Stimulated activated naive CD8-positive, alpha-beta T cell treated with anti-CD3 and anti-CD28 coated beads, Interleukin-15, Interleukin-2, amounts not matched to agents 100 U/mL and 50 U/mL, for 24 hours (primary cell): ENCODE results near the gene EFS.

Experiments
- ATAC-seq: fragments of 150-1000 bp; cut with Tn5 transposase; one replicate; pipeline ENCODE4 v1.10.0; 2021
- DNase-seq: peaks from one replicate; pipeline ENCODE4 v3.0.0; 2021

EFS gene

GRCh38 chr14:23379366-23380196 is 14.6 kb upstream of the EFS start:
- peak; percentile 74 for ATAC-seq

DNA sequence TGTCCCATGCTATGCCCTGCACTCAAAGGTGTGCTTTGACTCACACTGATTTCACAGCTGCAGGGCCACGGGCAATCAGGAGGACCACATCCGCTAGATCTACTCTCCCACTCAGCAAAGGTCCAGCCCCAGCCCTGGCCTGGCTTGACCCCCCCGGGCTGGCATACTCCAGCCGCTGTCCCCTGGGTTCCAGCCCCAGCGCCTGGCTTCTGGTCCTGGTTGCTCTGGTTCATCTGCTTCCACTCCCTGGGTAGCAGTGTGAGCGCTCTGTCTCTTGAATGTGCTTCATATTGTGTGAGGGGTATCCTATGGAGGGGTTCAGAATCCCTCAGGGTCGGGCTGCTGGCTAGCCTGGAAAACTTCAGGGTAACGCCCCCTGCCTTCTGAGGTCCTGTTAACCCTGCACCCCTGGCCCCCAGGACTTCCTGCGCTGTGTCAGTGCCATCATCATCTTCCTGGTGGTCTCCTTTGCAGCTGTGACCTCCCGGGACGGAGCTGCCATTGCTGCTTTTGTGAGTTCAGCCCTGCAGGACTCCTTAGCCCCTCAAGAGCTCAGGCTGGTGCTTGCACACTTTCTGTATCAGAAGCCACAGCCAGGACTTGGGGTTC is 13.7 kb upstream of the EFS start:
- DNase-seq (no peak), ATAC-seq (no peak)

More at GRCh38 chr14:23379366-23380196, 14.6 kb upstream of the EFS start:
- peak; percentile 72 for DNase-seq

DNA sequence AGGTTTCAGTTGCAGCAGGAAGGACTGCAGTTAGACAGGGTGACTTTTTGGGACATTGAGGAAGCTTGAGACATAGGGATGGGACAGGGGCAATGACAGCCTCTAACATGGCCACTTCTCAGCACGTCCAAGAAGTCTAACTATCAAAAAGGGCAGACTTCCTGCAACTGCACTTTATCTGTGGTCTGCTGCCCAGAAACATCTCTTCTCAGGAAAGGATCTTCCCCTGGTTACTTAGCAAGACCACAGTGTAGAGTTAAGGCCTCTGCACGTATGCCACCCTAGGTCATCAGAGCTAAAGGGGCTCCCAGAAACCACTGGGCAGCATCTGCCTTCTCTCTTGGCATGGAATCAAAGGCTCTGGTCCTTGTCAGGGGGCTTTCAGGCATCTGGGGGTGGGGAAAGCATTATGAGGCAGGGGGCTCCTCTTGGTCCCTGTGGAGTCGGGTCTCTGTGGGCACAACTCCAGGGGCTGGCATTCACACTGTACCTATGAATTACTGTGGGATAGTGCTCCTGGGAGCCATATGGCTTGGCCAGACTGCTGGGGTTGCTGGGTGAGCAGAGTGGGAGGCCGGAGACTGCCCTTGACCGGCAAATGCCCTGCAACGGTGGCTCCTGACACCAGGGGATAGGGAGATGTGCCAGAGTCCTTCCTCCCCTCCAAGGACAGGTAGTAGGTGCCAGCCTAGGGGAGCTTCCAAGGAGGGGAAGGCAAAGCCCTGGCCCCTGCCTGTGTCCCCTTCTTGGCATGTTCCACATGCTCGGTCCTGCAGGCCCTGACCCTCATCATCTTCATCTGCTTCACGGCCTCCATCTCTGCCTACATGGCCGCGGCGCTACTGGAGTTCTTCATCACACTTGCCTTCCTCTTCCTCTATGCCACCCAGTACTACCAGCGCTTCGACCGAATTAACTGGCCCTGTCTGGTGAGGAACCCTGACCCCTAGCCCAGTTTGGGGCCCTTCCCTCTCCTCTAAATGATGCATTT is 12.9 kb upstream of the EFS start:
- ATAC-seq, result no peak
- no peak for DNase-seq

DNA sequence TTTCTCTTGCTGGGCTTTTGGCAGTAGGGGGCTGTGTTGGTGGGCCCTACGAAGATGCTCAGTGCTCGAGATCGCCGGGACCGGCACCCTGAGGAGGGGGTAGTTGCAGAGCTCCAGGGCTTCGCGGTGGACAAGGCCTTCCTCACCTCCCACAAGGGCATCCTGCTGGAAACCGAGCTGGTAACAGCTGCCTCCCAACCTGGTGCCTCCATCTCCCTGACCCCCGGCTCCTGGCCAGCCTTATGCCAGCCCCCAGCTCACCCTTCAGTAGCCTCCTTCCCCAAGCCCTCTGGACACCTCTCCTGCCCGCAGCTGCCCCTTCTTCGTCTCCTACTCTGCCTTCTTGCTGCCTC is 12.2 kb upstream of the EFS start:
- ATAC-seq (no peak), DNase-seq (no peak)

DNA sequence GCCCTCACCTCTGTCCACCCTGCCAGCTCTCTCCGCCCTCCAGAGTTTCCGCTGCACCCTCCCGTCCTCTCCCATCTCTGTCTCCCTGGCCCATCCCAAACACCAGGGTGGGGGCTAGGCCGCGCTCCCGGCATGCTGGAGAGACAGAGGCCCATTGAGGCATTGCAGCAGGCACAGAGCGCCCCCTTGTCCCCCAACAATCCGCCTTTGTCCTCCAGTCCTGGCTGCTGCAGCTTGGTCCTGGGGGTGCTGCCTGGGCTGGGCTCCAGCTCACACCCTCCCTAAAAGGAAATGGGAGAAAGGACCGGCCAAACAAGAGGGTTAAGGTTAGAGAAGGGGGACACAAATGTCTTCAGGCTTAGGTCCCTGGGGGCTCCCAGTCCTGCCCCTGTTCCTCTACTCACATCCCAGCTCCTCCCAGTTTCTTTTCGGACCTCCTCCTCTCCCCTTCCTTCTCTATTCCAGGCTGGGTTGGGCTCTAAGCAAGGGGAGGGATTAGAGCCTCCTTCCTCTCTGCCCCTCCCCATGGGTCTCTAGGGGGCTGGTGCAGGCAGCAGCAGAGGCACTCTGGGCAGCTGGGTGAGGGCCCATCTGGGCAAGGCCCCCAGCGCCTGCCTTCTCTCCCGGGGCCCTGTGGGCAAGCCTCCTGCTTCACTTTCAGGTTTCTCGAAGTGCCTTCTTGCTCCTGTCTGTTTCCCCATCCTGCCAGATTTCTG is 11.7 kb upstream of the EFS start, which contains the start of gene CMTM5:
TSS of gene CMTM5 (plus strand) at position 565 of the 716 bp plus-strand sequence. CDS start 206 bp downstream, outside the sequence.
- ATAC-seq, result no peak
- DNase-seq, result no peak

GRCh38 chr14:23375527-23376251 is 10.7 kb upstream of the EFS start:
- no peak for ATAC-seq

DNA sequence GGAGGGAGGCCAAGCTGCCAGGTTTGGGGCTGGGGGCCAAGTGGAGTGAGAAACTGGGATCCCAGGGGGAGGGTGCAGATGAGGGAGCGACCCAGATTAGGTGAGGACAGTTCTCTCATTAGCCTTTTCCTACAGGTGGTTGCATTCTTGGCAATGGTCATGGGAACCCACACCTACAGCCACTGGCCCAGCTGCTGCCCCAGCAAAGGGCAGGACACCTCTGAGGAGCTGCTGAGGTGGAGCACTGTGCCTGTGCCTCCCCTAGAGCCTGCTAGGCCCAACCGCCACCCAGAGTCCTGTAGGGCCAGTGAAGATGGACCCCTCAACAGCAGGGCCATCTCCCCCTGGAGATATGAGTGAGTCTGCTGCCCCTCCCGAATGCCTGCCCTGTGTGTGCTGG is 8.1 kb upstream of the EFS start:
- no peak for DNase-seq

More at GRCh38 chr14:23375527-23376251, 10.7 kb upstream of the EFS start:
- DNase-seq, result no peak

GRCh38 chr14:23372509-23372908 is 7.5 kb upstream of the EFS start, which contains the start of gene IL25:
Gene IL25 (plus strand): TSS chr14:23372809.
- DNase-seq (no peak), ATAC-seq (no peak)

More for the DNA sequence above, 8.1 kb upstream of the EFS start:
- no peak for ATAC-seq

DNA sequence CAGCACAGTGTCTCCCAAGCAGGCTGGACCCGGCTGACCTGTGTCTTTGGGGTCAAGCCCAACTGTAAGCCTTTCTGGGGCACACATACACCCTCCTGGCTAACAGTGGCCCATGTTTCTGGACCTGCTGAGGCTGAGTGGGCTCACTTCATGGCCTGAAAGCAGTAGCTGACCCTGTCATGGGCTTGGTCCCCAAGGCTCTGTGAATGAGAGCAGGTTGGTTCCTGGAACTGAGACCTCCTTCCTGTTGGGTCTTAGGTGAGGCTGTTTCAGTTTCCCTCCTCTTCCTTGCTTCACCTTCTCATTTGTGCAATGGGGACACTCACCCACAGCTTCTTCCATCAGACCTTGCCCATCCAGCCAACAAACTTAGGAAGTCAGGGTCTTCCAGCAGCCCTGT is 6.9 kb upstream of the EFS start:
- ATAC-seq (no peak), DNase-seq (no peak)

DNA sequence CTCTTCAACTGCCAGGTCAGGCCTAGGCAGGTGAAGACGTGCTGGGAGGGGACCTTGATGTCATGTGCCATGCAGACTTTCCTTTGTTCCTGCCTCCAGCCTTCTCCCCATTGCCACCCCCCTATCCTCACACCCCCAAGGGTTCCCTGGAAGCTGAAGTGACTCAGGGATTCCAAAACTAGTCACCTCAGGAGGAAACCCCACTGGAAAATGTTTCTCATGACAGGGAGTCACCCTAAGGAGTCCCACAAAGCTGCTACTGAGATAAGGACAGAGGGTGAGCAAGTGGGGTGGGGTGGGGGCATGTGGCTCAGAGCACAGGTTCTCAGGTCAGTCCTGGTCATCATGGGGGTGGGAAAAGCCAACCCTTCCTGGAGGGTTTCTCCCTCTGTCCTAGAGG is 5.2 kb upstream of the EFS start:
- ATAC-seq, result peak; percentile 28

DNA sequence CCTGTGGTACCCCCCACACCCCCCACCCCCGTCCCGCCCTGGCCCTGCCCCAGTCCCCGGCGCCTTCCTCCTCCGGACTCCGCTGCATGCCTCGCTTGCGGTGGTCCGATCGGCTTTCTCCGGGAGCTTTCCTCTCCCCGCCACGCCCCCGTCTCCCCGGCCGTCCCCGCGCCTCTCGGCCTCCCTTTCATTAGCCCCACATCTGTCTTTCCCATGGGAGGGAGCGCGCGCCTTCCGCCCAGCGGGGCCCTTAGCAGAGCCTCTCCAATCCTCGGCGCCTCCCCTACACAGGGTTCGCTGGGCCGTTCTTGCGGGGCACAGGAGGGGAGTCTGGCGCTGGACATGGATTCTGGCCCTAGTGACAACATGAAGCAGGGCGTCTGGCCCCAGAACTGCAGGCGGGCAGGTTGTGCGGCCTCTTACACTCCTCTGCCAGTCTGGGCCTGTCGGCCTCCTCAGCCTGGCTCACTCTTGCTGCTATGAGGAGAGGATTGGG is 1.5 kb upstream of the EFS start:
- no peak for ATAC-seq
- DNase-seq, result no peak

More for the DNA sequence above, 5.2 kb upstream of the EFS start:
- DNase-seq, result no peak

GRCh38 chr14:23365732-23366425 is 907 bp upstream of the EFS start:
- DNase-seq, result no peak

GRCh38 chr14:23364164-23365035 is 572 bp downstream of the EFS start:
- DNase-seq, result no peak
- ATAC-seq, result no peak

More at GRCh38 chr14:23365732-23366425, 907 bp upstream of the EFS start:
- no peak for ATAC-seq

DNA sequence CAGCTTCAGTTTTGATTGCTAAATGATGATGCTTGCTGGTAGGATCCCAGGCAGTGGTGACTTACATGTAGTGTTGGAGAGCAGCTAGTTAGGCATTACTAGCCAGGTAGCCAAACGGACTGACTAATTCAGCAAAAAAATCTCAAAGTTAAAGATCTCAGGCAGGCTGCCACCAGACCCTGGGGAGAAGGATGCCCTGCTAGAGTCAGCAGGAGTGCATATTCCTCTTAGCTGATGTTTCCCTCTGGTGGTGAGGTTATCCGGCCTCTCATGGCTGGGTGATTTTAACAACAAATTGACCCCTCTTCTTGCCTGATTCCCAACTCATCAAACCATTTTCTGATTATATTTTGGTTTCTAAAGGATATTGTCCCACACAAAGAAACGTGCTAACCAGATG is 2.8 kb downstream of the EFS start:
- no peak for DNase-seq

GRCh38 chr14:23361763-23362162 is 3.2 kb downstream of the EFS start:
- ATAC-seq, result no peak
- no peak for DNase-seq

More for the DNA sequence above, 2.8 kb downstream of the EFS start:
- no peak for ATAC-seq

DNA sequence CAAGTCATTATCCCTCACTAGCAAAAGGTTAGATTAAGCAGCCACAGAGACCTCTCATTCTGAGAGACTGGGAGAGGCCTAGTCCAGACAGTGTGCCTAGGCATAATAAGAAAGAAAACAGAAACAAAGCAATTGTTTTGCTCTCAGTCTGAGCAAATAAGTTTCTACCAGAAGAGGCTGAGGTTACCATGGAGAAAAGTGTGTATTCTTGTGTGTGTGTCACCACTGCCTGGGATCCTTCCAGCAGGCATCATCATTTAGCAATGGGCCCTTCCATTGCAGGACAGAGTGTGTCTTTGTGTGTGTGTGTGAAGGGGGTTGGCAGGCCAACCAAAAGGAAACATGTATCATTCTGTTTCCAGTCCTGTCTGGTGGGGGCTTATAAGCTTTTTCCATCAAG is 3.7 kb downstream of the EFS start:
- DNase-seq (no peak), ATAC-seq (peak; percentile 21)

DNA sequence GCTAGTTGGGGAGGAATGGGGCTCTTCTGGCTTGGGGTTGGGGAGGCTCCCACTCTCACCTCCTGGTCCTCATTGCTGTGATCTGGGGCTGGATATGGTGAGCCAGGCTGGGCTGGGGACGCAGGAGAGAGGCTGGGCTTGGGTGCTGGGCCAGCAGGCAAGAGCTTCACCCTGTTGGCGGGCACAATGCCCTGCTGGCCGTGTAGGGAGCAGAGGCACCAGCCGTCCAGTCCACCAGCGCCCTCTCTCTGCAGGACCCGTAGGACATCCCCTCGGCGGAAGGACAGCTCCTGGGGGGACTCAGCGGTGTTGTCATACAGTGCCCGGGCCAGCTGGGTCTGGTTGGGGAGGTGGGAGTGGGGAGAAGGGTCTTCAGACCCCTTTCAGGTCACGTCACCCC is 4.5 kb downstream of the EFS start:
- DNase-seq (no peak), ATAC-seq (no peak)

GRCh38 chr14:23359722-23360447 is 5.1 kb downstream of the EFS start:
- no peak for DNase-seq
- ATAC-seq, result no peak
